ENCODE results near the gene FRK. TPM values are rescaled to one million over a fixed set of nuclear protein-coding genes. Genes with fewer than 3 reads are reported as not detected.
"Not testable (repeated sequence)": the region's sequence is repeated elsewhere in the genome, so short reads cannot be mapped to it uniquely, and the experiment has no call there.

FRK gene
- polyA plus RNA-seq, 3 donors = 4.9 to 5.3 (median 5.1) TPM

GRCh38 chr6:116010790-116011401 is 49.8 kb downstream of the FRK start:
- DNase-seq (ENCODE audit: low read depth in 3 of 3, low spot score in 2 of 3) = no peak

- no peak for DNase-seq (ENCODE audit: low read depth in 3 of 3, low spot score in 2 of 3)
Observed at GRCh38 chr6:116010386-116010785, 50.3 kb downstream of the FRK start.

- no peak for DNase-seq (ENCODE audit: low read depth in 3 of 3, low spot score in 2 of 3)
Observed at GRCh38 chr6:116008470-116009243, 52.0 kb downstream of the FRK start.

GRCh38 chr6:116004841-116005815 is 55.6 kb downstream of the FRK start:
- DNase-seq (ENCODE audit: low read depth in 3 of 3, low spot score in 2 of 3) = no peak

GRCh38 chr6:116003668-116004067 is 57.0 kb downstream of the FRK start:
- DNase-seq (ENCODE audit: low read depth in 3 of 3, low spot score in 2 of 3) = no peak

GRCh38 chr6:116002756-116003155 is 57.9 kb downstream of the FRK start:
- DNase-seq (ENCODE audit: low read depth in 3 of 3, low spot score in 2 of 3) = no peak

- no peak for DNase-seq (ENCODE audit: low read depth in 3 of 3, low spot score in 2 of 3)
Observed at GRCh38 chr6:115999235-115999634, 61.5 kb downstream of the FRK start.

GRCh38 chr6:115997990-115998585 is 62.6 kb downstream of the FRK start:
- no peak for DNase-seq (ENCODE audit: low read depth in 3 of 3, low spot score in 2 of 3)

- no peak for DNase-seq (ENCODE audit: low read depth in 3 of 3, low spot score in 2 of 3)
Observed at GRCh38 chr6:115986026-115986425, 74.7 kb downstream of the FRK start.

GRCh38 chr6:115984809-115985208 is 75.9 kb downstream of the FRK start:
- no peak for DNase-seq (ENCODE audit: low read depth in 3 of 3, low spot score in 2 of 3)

GRCh38 chr6:115983998-115984397 is 76.7 kb downstream of the FRK start:
- DNase-seq (ENCODE audit: low read depth in 3 of 3, low spot score in 2 of 3) = no peak

- DNase-seq (ENCODE audit: low read depth in 3 of 3, low spot score in 2 of 3) = no peak
Observed at GRCh38 chr6:115982453-115982852, 78.2 kb downstream of the FRK start.

GRCh38 chr6:115977220-115977619 is 83.5 kb downstream of the FRK start:
- no peak for DNase-seq (ENCODE audit: low read depth in 3 of 3, low spot score in 2 of 3)

GRCh38 chr6:115976321-115976870 is 84.3 kb downstream of the FRK start:
- DNase-seq (ENCODE audit: low read depth in 3 of 3, low spot score in 2 of 3) = no peak

- DNase-seq (ENCODE audit: low read depth in 3 of 3, low spot score in 2 of 3) = no peak
Observed at GRCh38 chr6:115972679-115973078, 88.0 kb downstream of the FRK start.

GRCh38 chr6:115971785-115972184 is 88.9 kb downstream of the FRK start:
- DNase-seq (ENCODE audit: low read depth in 3 of 3, low spot score in 2 of 3) = no peak

GRCh38 chr6:115969930-115970273 is 90.8 kb downstream of the FRK start:
- no peak for DNase-seq (ENCODE audit: low read depth in 3 of 3, low spot score in 2 of 3)

- no peak for DNase-seq (ENCODE audit: low read depth in 3 of 3, low spot score in 2 of 3)
Observed at GRCh38 chr6:115969207-115969929, 91.3 kb downstream of the FRK start.

GRCh38 chr6:115960286-115960685 is 100.4 kb downstream of the FRK start:
- DNase-seq (ENCODE audit: low read depth in 3 of 3, low spot score in 2 of 3) = not testable (repeated sequence)

GRCh38 chr6:115958958-115959357 is 101.7 kb downstream of the FRK start:
- no peak for DNase-seq (ENCODE audit: low read depth in 3 of 3, low spot score in 2 of 3)

Data from right renal cortex interstitium (tissue), 3 donors.